Stimulated activated CD4-positive, alpha-beta T cell treated with anti-CD3 and anti-CD28 coated beads, Interleukin-12 subunit alpha, Interleukin-12 subunit beta, amount 100 ng/mL, for 48 hours (primary cell): Measurements from ENCODE around the gene PDRG1.

Experiments used
- DNase-seq, 3 donors: peaks; one replicate each; pipeline ENCODE4 v3.0.0-alpha.2; 2020; ENCODE audit warnings: low read depth in 2 of 3, low spot score in 1 of 3

Gene PDRG1

GRCh38 chr20:31967830-31968249 lies 16.0 kb upstream of the PDRG1 start, which contains the start of gene XKR7:
TSS of gene XKR7 (plus strand) at chr20:31968151. CDS start at chr20:31968176, 25 bp downstream.
- no peak for DNase-seq

- DNase-seq: no peak
Observed at GRCh38 chr20:31966991-31967655, 15.3 kb upstream of the PDRG1 start.

- no peak for DNase-seq
Observed at GRCh38 chr20:31963889-31964288, 12.0 kb upstream of the PDRG1 start.

- no peak for DNase-seq
Observed at GRCh38 chr20:31962761-31963160, 10.9 kb upstream of the PDRG1 start.

GRCh38 chr20:31956556-31957526 lies 5.0 kb upstream of the PDRG1 start:
- no peak for DNase-seq

- DNase-seq: no peak
Observed at GRCh38 chr20:31954500-31954899, 2.7 kb upstream of the PDRG1 start.

GRCh38 chr20:31953556-31954148 lies 1.8 kb upstream of the PDRG1 start:
- no peak for DNase-seq

GRCh38 chr20:31951203-31951529 lies 680 bp downstream of the PDRG1 start:
- no peak for DNase-seq

GRCh38 chr20:31949877-31950646 lies 1.8 kb downstream of the PDRG1 start:
- DNase-seq: no peak

- DNase-seq: no peak
Observed at GRCh38 chr20:31948008-31948407, 3.8 kb downstream of the PDRG1 start.

GRCh38 chr20:31945785-31946184 lies 6.1 kb downstream of the PDRG1 start:
- no peak for DNase-seq

GRCh38 chr20:31945319-31945718 lies 6.5 kb downstream of the PDRG1 start:
- DNase-seq: no peak

- no peak for DNase-seq
Observed at GRCh38 chr20:31943052-31943471, 8.8 kb downstream of the PDRG1 start.

- DNase-seq: no peak
Observed at GRCh38 chr20:31939661-31940060, 12.2 kb downstream of the PDRG1 start.

GRCh38 chr20:31937820-31938219 lies 14.0 kb downstream of the PDRG1 start:
- DNase-seq: no peak

GRCh38 chr20:31936420-31936819 lies 15.4 kb downstream of the PDRG1 start:
- DNase-seq: no peak

GRCh38 chr20:31934968-31935764 lies 16.7 kb downstream of the PDRG1 start:
- no peak for DNase-seq

- DNase-seq: no peak
Observed at GRCh38 chr20:31934491-31934890, 17.4 kb downstream of the PDRG1 start.

GRCh38 chr20:31933698-31934097 lies 18.1 kb downstream of the PDRG1 start:
- no peak for DNase-seq

- DNase-seq: no peak
Observed at GRCh38 chr20:31930779-31931178, 21.1 kb downstream of the PDRG1 start.
